HG03159 (cell line): ENCODE measurements around the gene CDC73.
"Not testable (repeated sequence)": the region's sequence is repeated elsewhere in the genome, so short reads cannot be mapped to it uniquely, and the experiment has no call there.

Experiments used
- ATAC-seq: cut with Tn5 transposase; IDR thresholded peaks from one replicate; pipeline ENCODE4 v1.9.1; 2021; ENCODE audit warnings: mild to moderate bottlenecking, moderate library complexity; ENCODE audit not compliant: unreplicated experiment

The CDC73 gene

DNA sequence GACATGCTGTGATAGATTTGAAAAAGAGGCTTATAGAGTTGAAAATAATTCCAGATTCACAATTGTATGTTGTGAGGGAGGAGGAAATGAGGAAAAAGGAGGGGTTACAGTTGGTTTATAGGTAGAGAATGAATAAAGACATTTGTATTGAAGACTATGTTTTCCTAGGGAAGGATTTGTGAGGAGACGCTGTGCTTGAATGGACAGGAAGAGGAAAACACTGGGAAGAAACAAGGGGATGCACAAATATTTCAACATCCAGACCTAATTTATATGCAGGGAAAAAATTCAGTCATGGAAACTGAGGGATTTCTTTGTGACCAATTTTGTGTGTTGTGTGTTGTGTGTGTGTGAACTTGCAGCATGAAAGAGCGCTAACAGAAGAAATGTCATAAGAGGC lies 157.1 kb downstream of the CDC73 start:
- ATAC-seq, result no peak

DNA sequence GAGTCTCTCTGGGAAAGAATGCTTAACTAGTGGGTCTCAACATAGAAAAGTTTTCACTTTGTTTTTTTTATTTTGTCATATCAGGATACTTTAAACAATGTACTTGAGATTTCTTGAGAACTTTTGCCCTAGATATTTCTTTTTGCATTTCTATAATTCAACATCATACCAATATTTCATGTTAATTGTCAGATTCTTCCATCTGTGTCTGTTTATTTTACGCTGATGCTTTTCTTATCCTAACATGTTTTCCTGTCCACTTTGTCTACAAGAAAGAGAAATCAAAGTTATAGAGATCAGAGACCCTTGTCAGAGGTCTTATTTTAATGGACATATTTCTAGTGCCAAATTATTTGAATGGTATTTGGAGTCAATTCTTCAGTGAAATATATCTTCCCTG lies 160.1 kb downstream of the CDC73 start:
- no peak for ATAC-seq

DNA sequence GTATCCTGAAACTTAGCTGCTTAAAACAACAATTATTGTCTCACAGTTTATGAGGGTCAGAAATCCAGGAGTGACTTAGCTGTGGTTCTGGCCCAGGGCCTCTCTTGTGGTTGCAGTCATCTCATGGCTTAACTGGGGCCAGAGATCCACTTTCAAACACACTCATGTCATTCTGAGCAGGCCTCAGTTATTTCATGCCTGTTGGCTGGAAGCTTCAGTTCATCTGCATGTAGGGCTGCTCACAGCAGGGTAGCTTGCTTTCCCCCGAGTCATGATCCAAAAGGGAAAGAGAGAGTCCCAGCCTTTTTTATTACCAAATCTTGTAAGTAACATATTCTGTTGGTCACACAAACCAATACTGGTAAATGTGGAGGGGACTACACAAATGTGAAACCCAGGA lies 161.2 kb downstream of the CDC73 start:
- ATAC-seq, result no peak

DNA sequence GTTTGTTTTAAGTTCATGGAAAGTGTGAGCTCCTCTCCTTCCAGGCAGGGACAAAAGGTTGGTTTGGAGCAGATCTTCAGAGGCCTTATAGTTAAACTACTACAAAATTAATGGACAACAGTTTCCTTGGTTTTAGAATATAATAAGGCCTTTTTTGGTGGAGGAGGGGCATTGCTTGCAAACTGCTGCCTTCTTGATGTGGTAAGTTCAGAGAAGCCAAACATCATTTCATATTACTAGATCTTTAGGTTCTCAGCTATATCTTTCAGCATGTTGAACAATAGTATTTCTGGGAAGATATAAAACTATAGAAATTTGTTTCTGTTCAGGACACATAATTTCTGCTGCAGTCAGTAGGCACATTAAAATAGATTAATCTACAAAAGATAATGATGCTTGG lies 162.4 kb downstream of the CDC73 start:
- no peak for ATAC-seq

DNA sequence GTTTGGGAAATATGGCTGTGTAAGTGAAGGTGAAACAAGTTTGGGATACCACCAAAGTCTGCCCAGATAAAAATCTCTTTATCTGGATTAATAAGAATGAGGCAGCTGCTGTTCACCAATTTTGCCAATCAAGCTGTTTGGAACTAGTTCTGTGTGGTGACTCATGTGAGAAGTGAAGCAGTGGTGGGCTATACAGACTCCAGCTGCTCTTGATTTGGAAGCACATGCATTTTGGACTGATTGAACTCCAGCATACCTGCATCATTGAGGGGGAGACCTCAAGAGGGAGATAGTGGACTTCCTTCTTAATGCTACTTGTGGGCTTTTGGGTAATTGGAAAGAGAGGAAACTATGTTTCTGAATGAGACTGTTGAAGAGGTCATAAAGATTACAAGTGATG lies 163.8 kb downstream of the CDC73 start:
- ATAC-seq, result no peak

DNA sequence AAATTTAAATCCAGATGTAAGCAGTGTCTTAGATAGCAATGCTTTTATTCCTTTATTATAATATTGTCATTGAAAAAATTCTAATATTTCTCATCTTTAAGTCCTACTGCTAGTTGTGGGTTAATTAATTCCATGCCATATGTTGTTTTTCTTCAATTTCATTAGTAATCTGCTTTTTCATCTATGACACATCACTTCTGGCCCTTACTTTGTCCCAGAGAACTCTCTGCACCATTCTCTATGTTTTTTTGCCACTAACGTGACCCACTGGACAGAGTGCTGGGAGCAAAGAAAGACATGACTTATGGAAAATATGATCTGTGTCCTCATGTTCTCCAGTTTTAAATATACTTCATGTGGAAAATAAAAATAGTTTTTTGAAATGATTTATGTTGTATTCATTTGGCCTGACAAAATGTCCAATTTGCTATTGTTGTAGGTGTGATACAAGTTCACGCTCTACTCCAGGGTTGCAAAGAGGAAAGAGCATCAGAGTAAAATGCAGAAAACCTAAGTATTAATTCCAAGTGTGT lies 166.8 kb downstream of the CDC73 start:
- ATAC-seq, result not testable (repeated sequence)

DNA sequence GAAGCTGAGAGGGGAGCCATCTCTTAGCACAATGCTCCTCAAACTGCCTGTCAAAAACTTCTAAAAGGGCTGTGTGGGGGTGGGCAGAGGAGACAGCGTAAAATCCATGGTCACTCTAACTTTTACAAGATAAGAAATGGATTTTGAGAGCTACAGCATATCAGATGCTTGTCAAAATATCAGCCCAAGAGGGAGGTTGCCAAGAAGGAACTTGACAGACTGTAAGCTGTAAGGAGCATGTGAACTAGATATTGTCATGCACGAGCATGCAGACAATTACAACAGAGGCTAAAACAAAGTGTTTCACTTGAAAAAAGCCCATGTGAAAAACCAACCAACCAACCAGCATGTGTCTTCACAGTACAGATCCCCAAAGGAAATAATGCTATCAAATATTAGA lies 171.9 kb downstream of the CDC73 start:
- no peak for ATAC-seq

DNA sequence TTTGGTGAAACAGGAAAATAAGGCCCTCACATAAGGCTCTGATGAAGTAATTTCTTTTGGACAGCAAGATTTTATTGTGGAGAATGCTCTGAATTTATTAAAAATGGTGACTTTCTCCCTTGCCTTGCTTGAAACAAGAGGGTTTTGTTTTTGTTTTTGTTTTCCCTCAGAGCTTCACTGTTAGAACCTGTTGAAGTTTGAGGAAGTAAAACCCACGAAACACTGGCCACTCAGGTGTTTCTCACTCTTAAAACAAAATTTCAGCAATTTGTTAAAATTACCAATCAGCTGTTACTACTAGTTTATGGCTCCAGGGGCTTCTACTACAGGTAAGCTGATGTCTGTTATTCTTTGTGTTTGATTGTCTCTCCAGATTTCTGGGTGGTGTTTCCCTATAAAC lies 177.2 kb downstream of the CDC73 start:
- ATAC-seq, result peak; percentile 73

DNA sequence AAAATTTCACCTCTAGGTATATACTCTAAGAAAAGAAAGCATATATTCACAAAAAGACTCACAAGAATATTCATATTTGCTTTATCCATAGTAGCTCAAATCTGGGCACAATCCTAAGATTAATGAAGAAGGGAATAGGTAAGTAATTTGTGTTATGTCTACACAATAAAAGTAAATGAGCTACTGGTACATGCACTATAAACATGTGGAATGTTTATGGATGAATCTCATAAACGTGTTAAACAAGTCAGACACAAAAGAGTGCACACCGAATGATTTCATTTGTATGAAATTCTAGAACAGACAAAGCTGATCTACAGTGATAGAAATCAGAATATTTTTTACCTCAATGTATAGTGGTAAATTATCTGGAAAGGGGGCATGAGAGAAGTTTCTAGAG lies 179.9 kb downstream of the CDC73 start:
- ATAC-seq, result no peak

DNA sequence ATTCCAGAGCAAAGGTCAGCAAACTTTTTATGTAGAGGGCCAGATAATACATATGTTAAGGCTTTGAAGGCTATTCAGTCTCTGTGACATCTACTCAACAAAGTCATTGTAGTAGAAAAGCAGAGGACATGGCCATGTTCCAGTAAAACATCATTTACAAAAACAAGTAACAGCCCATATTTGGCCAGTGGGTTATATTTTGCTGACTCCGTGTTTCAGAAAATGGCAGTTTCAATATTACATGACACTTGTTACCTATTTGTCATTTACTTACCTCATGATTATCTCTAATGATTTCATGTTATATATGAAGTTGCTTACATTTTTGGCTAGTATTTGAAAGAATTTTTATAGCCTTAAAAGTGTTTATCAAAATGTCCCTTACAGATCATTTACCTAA lies 182.0 kb downstream of the CDC73 start:
- ATAC-seq, result no peak
